ENCODE data around the gene TAF1L. TPM values are rescaled to one million over a fixed set of nuclear protein-coding genes. Genes with fewer than 3 reads are reported as not detected.

The TAF1L gene
- total and polyA plus RNA-seq, 4 donors, result 0.06 to 0.13 TPM; not detected in 2

- H3K4me1 ChIP-seq (ENCODE audit: control insufficient read depth in 1 of 2, insufficient read depth in 2 of 2, low read length in 2 of 2), result no peaks in the 10 kb centered on the region
- no peak overlapping the region for H3K27ac ChIP-seq (ENCODE audit: low read depth in 1 of 2, low read length in 2 of 2)
- 27 to 38% methylated on average over 3 of the region's 3 CpGs for WGBS, 2 donors
- DNase-seq, result no peak
- intact Hi-C loops (cut with DNase I), result loop anchor here in 1 of 2 donors (2.0 kb wide), 1 partner anchor 387 kb away; no protein-coding TSS in a partner anchor
- ATAC-seq (ENCODE audit: low FRiP score), result no peak
- no peak overlapping the region for H3K4me3 ChIP-seq (ENCODE audit: low read length in 2 of 2)
- no peaks in the 10 kb centered on the region for H3K36me3 ChIP-seq (ENCODE audit: control insufficient read depth in 1 of 2, insufficient read depth in 2 of 2, low read length in 1 of 2)
- H3K9me3 ChIP-seq (ENCODE audit: control insufficient read depth, low read length), result no peaks in the 10 kb centered on the region
- no peaks in the 10 kb centered on the region for H3K27me3 ChIP-seq (ENCODE audit: control insufficient read depth in 1 of 2, insufficient read depth in 2 of 2, low read length in 1 of 2)
These were observed 53.8 kb downstream of the TAF1L start for GRCh38 chr9:32581512-32582143.

GRCh38 chr9:32580631-32581300, 54.7 kb downstream of the TAF1L start:
- DNase-seq (no peak), ATAC-seq (ENCODE audit: low FRiP score) (no peak)
- Histone ChIP-seq H3K9me3 (ENCODE audit: control insufficient read depth, low read length) (no peaks in the 10 kb centered on the region), H3K4me1 (ENCODE audit: control insufficient read depth in 1 of 2, insufficient read depth in 2 of 2, low read length in 2 of 2) (no peaks in the 10 kb centered on the region), H3K27me3 (ENCODE audit: control insufficient read depth in 1 of 2, insufficient read depth in 2 of 2, low read length in 1 of 2) (no peaks in the 10 kb centered on the region), H3K27ac (ENCODE audit: low read depth in 1 of 2, low read length in 2 of 2) (no peak overlapping the region), H3K4me3 (ENCODE audit: low read length in 2 of 2) (no peak overlapping the region), H3K36me3 (ENCODE audit: control insufficient read depth in 1 of 2, insufficient read depth in 2 of 2, low read length in 1 of 2) (no peaks in the 10 kb centered on the region)
- 21% methylated on average over 3 of the region's 3 CpGs for WGBS, 2 donors
- intact Hi-C loops (cut with DNase I), result loop anchor here in 1 of 2 donors (2.0 kb wide), 1 partner anchor 388 kb away; no protein-coding TSS in a partner anchor

GRCh38 chr9:32579706-32580331, 55.6 kb downstream of the TAF1L start:
- no peak for ATAC-seq (ENCODE audit: low FRiP score)
- Histone ChIP-seq H3K4me3 (ENCODE audit: low read length in 2 of 2) (no peak overlapping the region), H3K36me3 (ENCODE audit: control insufficient read depth in 1 of 2, insufficient read depth in 2 of 2, low read length in 1 of 2) (no peaks in the 10 kb centered on the region), H3K4me1 (ENCODE audit: control insufficient read depth in 1 of 2, insufficient read depth in 2 of 2, low read length in 2 of 2) (no peaks in the 10 kb centered on the region), H3K27me3 (ENCODE audit: control insufficient read depth in 1 of 2, insufficient read depth in 2 of 2, low read length in 1 of 2) (no peaks in the 10 kb centered on the region), H3K9me3 (ENCODE audit: control insufficient read depth, low read length) (no peaks in the 10 kb centered on the region), H3K27ac (ENCODE audit: low read depth in 1 of 2, low read length in 2 of 2) (no peak overlapping the region)
- intact Hi-C loops (cut with DNase I), result loop anchor here (2.0 kb wide), 2 partner anchors 201 to 389 kb away; no protein-coding TSS in a partner anchor
- 18 to 22% methylated on average over 4 of the region's 4 CpGs for WGBS, 2 donors
- DNase-seq, result peak; percentile 70 to 91

Other genes with a start within 250 kb of the TAF1L start
- gene RIGI, start 109.5 kb downstream of the TAF1L start, total RNA-seq, result 10 to 100 TPM; 13.0 to 15.6 TPM
- gene RIGI, start 109.5 kb downstream of the TAF1L start, polyA plus RNA-seq, result 1 to 10 TPM; 3.9 to 9.3 TPM
- 1 to 10 TPM; 6.5 to 6.7 TPM for gene SMIM27, start 83.3 kb downstream of the TAF1L start, total RNA-seq
- 10 to 100 TPM; 12.7 to 48.8 TPM for gene SMIM27, start 83.3 kb downstream of the TAF1L start, polyA plus RNA-seq
- gene TOPORS, start 83.1 kb downstream of the TAF1L start, total RNA-seq, result 10 to 100 TPM; 16.9 to 17.0 TPM
- 1 to 10 TPM; 7.8 to 8.6 TPM for gene TOPORS, start 83.1 kb downstream of the TAF1L start, polyA plus RNA-seq
- 10 to 100 TPM; 29.5 to 44.6 TPM for gene NDUFB6, start 62.5 kb downstream of the TAF1L start, total RNA-seq
- 10 to 100 TPM; 41.6 to 55.2 TPM for gene NDUFB6, start 62.5 kb downstream of the TAF1L start, polyA plus RNA-seq
- not detected for gene TMEM215, start 147.9 kb upstream of the TAF1L start, total RNA-seq
- not detected for gene TMEM215, start 147.9 kb upstream of the TAF1L start, polyA plus RNA-seq

All from aorta (tissue), 5 donors.